ENCODE measurements around the gene ENTPD1. TPM values are rescaled to one million over a fixed set of nuclear protein-coding genes. Genes with fewer than 3 reads are reported as not detected.
"Not testable (repeated sequence)": the region's sequence is repeated elsewhere in the genome, so short reads cannot be mapped to it uniquely, and the experiment has no call there.

The ENTPD1 gene
- total and polyA plus RNA-seq, 2 experiments from 2014 or later = 0.29 TPM; not detected in 1

GRCh38 chr10:95798096-95798855 lies 42.3 kb downstream of the ENTPD1 start:
- H3K36me3 ChIP-seq (ENCODE audit: low read depth) = no peaks in the 10 kb centered on the region
- no peak for TF ChIP-seq EZH2phosphoT487 (IDR thresholded peaks at IDR 0.05; ENCODE audit: insufficient read depth, low read depth)
- no peak for TF ChIP-seq EZH2 (IDR thresholded peaks at IDR 0.05; ENCODE audit: insufficient read depth, poor library complexity, severe bottlenecking)
- H3K9ac ChIP-seq = no peak overlapping the region
- H2AFZ ChIP-seq = no peak overlapping the region
- no peaks in the 10 kb centered on the region for H3K9me2 ChIP-seq (ENCODE audit: insufficient read depth)
- no peaks in the 10 kb centered on the region for H3K4me1 ChIP-seq (ENCODE audit: insufficient read depth)
- no peaks in the 10 kb centered on the region for H3K27me3 ChIP-seq (replicated peaks; ENCODE audit: insufficient read depth)
- in situ Hi-C loops (cut with MboI) = no loop called here
- no peak for DNase-seq
- no peak overlapping the region for H3K4me3 ChIP-seq
- no peak overlapping the region for H3K4me2 ChIP-seq (ENCODE audit: unreplicated experiment)
- H3K27ac ChIP-seq = no peak overlapping the region
- H3F3A ChIP-seq (ENCODE audit: insufficient read depth) = no peaks in the 10 kb centered on the region
- H3K79me2 ChIP-seq (ENCODE audit: insufficient read depth) = no peaks in the 10 kb centered on the region
- H3K9me3 ChIP-seq (ENCODE audit: low read depth) = no peaks in the 10 kb centered on the region
- no peaks in the 10 kb centered on the region for H4K20me1 ChIP-seq (ENCODE audit: insufficient read depth)

GRCh38 chr10:95800286-95800685 lies 44.3 kb downstream of the ENTPD1 start:
- H3K27ac ChIP-seq; H3K4me1 ChIP-seq (ENCODE audit: insufficient read depth); in situ Hi-C loops (cut with MboI); H3K9me3 ChIP-seq (ENCODE audit: low read depth); H2AFZ ChIP-seq; H3K27me3 ChIP-seq (replicated peaks; ENCODE audit: insufficient read depth); H3K4me2 ChIP-seq (ENCODE audit: unreplicated experiment); H3K4me3 ChIP-seq; DNase-seq; H3F3A ChIP-seq (ENCODE audit: insufficient read depth); H3K79me2 ChIP-seq (ENCODE audit: insufficient read depth); H3K9ac ChIP-seq; H4K20me1 ChIP-seq (ENCODE audit: insufficient read depth); H3K36me3 ChIP-seq (ENCODE audit: low read depth); H3K9me2 ChIP-seq (ENCODE audit: insufficient read depth): not testable (repeated sequence)
- WGBS, 2 experiments (ENCODE audit: low coverage in 1 of 2, low lambda C conversion rate in 2 of 2, missing lambda C conversion rate in 2 of 2) = 42 to 53% methylated on average over 2 of the region's 2 CpGs

DNA sequence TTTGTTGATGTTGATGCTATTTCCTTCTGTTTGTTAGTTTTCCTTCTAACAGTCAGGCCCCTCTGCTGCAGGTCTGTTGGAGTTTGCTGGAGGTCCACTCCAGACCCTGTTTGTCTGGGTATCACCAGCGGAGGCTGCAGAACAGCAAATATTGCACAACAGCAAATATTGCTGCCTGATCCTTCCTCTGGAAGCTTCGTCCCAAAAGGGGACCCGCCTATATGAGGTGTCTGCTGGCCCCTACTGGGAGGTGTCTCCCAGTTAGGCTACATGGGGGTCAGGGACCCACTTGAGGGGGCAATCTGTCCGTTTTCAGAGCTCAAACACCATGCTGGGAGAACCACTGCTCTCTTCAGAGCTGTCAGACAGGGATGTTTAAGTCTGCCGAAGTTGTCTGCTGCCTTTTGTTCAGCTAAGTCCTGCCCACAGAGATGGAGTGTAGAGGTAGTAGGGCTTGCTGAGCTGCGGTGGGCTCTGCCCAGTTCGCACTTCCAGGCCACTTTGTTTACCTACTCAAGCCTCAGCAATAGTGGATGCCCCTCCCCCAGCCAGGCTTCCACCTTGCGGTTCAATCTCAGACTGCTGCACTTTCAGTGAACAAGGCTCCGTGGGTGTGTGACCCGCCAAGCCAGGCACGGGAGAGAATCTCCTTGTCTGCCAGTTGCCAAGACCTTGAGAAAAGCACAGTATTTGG lies 50.9 kb downstream of the ENTPD1 start:
- H3F3A ChIP-seq (ENCODE audit: insufficient read depth); H3K27ac ChIP-seq; H3K4me1 ChIP-seq (ENCODE audit: insufficient read depth); H3K4me3 ChIP-seq; H3K79me2 ChIP-seq (ENCODE audit: insufficient read depth); H3K9me3 ChIP-seq (ENCODE audit: low read depth); H3K9me2 ChIP-seq (ENCODE audit: insufficient read depth); in situ Hi-C loops (cut with MboI); H3K9ac ChIP-seq; H3K27me3 ChIP-seq (replicated peaks; ENCODE audit: insufficient read depth); DNase-seq; H2AFZ ChIP-seq; H3K4me2 ChIP-seq (ENCODE audit: unreplicated experiment); H4K20me1 ChIP-seq (ENCODE audit: insufficient read depth); H3K36me3 ChIP-seq (ENCODE audit: low read depth): not testable (repeated sequence)
- 54 to 56% methylated on average over 10 to 11 of the region's 11 CpGs for WGBS, 2 experiments (ENCODE audit: low coverage in 1 of 2, low lambda C conversion rate in 2 of 2, missing lambda C conversion rate in 2 of 2)

DNA sequence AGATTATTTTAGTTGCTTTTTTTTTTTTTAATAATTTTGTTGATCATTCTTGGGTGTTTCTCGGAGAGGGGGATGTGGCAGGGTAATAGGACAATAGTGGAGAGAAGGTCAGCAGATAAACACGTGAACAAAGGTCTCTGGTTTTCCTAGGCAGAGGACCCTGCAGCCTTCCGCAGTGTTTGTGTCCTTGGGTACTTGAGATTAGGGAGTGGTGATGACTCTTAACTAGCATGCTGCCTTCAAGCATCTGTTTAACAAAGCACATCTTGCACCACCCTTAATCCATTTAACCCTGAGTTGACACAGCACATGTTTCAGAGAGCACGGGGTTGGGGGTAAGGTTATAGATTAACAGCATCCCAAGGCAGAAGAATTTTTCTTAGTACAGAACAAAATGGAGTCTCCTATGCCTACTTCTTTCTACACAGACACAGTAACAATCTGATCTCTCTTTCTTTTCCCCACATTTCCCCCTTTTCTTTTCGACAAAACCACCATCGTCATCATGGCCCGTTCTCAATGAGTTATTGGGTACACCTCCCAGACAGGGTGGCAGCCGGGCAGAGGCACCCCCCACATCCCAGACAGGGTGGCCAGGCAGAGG lies 52.8 kb downstream of the ENTPD1 start:
- H3F3A ChIP-seq (ENCODE audit: insufficient read depth); H3K36me3 ChIP-seq (ENCODE audit: low read depth); in situ Hi-C loops (cut with MboI); H3K9me2 ChIP-seq (ENCODE audit: insufficient read depth); H3K79me2 ChIP-seq (ENCODE audit: insufficient read depth); DNase-seq; H3K27me3 ChIP-seq (replicated peaks; ENCODE audit: insufficient read depth); H3K4me3 ChIP-seq; H3K9me3 ChIP-seq (ENCODE audit: low read depth); H4K20me1 ChIP-seq (ENCODE audit: insufficient read depth); H3K9ac ChIP-seq; H2AFZ ChIP-seq; H3K4me2 ChIP-seq (ENCODE audit: unreplicated experiment); H3K4me1 ChIP-seq (ENCODE audit: insufficient read depth); H3K27ac ChIP-seq: not testable (repeated sequence)
- WGBS, 2 experiments (ENCODE audit: low coverage in 1 of 2, low lambda C conversion rate in 2 of 2, missing lambda C conversion rate in 2 of 2) = 63 to 78% methylated on average over 5 to 8 of the region's 8 CpGs
